ENCODE measurements around the gene DEFB123.

The DEFB123 gene

GRCh38 chr20:31474758-31475427 lies 34.5 kb downstream of the DEFB123 start, which contains the start of the genes DEFB124 and REM1:
Gene DEFB124, minus strand, starts transcription at chr20:31475127. Its CDS starts 2,114 bp downstream, at chr20:31473013.
Gene REM1, plus strand, starts transcription at chr20:31475288. Its CDS starts 1,158 bp downstream, at chr20:31476446.
- Histone ChIP-seq H3K9me3 (ENCODE audit: severe bottlenecking) (no peaks in the 10 kb centered on the region), H3K27me3 (ENCODE audit: insufficient read depth, poor library complexity, severe bottlenecking) (peaks cover 14% of the 10 kb centered on the region), H3K4me3 (ENCODE audit: severe bottlenecking) (no peak within 1 kb of the TSS), H3K27ac (ENCODE audit: poor library complexity, severe bottlenecking) (no peak within 1 kb of the TSS), H3K4me1 (ENCODE audit: insufficient read depth, poor library complexity, severe bottlenecking) (peaks cover 2% of the 10 kb centered on the region), H3K36me3 (ENCODE audit: low read depth) (no peaks in the 10 kb centered on the region)
- peak; percentile 20; the same call in 1 of the 3 replicates for ATAC-seq (ENCODE audit: low read depth)
- DNase-seq (ENCODE audit: low spot score), result peak; percentile 80
- TF ChIP-seq CTCF (IDR thresholded peaks at IDR 0.05; ENCODE audit: poor library complexity, severe bottlenecking), result no peak

GRCh38 chr20:31475472-31476293 lies 35.3 kb downstream of the DEFB123 start:
- H3K36me3 ChIP-seq (ENCODE audit: low read depth), result no peaks in the 10 kb centered on the region
- no peak for TF ChIP-seq CTCF (IDR thresholded peaks at IDR 0.05; ENCODE audit: poor library complexity, severe bottlenecking)
- peaks cover 14% of the 10 kb centered on the region for H3K27me3 ChIP-seq (ENCODE audit: insufficient read depth, poor library complexity, severe bottlenecking)
- no peaks in the 10 kb centered on the region for H3K9me3 ChIP-seq (ENCODE audit: severe bottlenecking)
- H3K4me3 ChIP-seq (ENCODE audit: severe bottlenecking), result no peak overlapping the region
- DNase-seq (ENCODE audit: low spot score), result peak; percentile 81
- H3K4me1 ChIP-seq (ENCODE audit: insufficient read depth, poor library complexity, severe bottlenecking), result peaks cover 2% of the 10 kb centered on the region
- H3K27ac ChIP-seq (ENCODE audit: poor library complexity, severe bottlenecking), result no peak overlapping the region
- ATAC-seq (ENCODE audit: low read depth), result peak; percentile 8; the same call in 1 of the 3 replicates

- no peak for TF ChIP-seq CTCF (IDR thresholded peaks at IDR 0.05; ENCODE audit: poor library complexity, severe bottlenecking)
- Histone ChIP-seq H3K27ac (ENCODE audit: poor library complexity, severe bottlenecking) (no peak overlapping the region), H3K4me3 (ENCODE audit: severe bottlenecking) (no peak overlapping the region), H3K9me3 (ENCODE audit: severe bottlenecking) (no peaks in the 10 kb centered on the region), H3K36me3 (ENCODE audit: low read depth) (no peaks in the 10 kb centered on the region), H3K4me1 (ENCODE audit: insufficient read depth, poor library complexity, severe bottlenecking) (peaks cover 2% of the 10 kb centered on the region), H3K27me3 (ENCODE audit: insufficient read depth, poor library complexity, severe bottlenecking) (peaks cover 14% of the 10 kb centered on the region)
- DNase-seq (ENCODE audit: low spot score), result no peak
- no peak for ATAC-seq (ENCODE audit: low read depth)
Measured at GRCh38 chr20:31476294-31476585, 35.8 kb downstream of the DEFB123 start.

- Histone ChIP-seq H3K27me3 (ENCODE audit: insufficient read depth, poor library complexity, severe bottlenecking) (peaks cover 14% of the 10 kb centered on the region), H3K4me1 (ENCODE audit: insufficient read depth, poor library complexity, severe bottlenecking) (peaks cover 2% of the 10 kb centered on the region)
- no peak for TF ChIP-seq CTCF (IDR thresholded peaks at IDR 0.05; ENCODE audit: poor library complexity, severe bottlenecking)
Measured at GRCh38 chr20:31476643-31477215, 36.3 kb downstream of the DEFB123 start.

More at GRCh38 chr20:31476643-31477215, 36.3 kb downstream of the DEFB123 start:
- Histone ChIP-seq H3K36me3 (ENCODE audit: low read depth) (no peaks in the 10 kb centered on the region), H3K9me3 (ENCODE audit: severe bottlenecking) (no peaks in the 10 kb centered on the region), H3K27ac (ENCODE audit: poor library complexity, severe bottlenecking) (no peak overlapping the region), H3K4me3 (ENCODE audit: severe bottlenecking) (no peak overlapping the region)
- DNase-seq (ENCODE audit: low spot score) (peak; percentile 72), ATAC-seq (ENCODE audit: low read depth) (peak; percentile 26; the same call in 2 of the 3 replicates)
